GM04503 (cell line): ENCODE measurements around the gene RBM48.
"Not testable (repeated sequence)": the region's sequence is repeated elsewhere in the genome, so short reads cannot be mapped to it uniquely, and the experiment has no call there.

Experiments used
- DNase-seq: peaks from one replicate; pipeline ENCODE4 v3.0.0-alpha.2; 2012; ENCODE audit warnings: low read depth

The RBM48 gene

DNA sequence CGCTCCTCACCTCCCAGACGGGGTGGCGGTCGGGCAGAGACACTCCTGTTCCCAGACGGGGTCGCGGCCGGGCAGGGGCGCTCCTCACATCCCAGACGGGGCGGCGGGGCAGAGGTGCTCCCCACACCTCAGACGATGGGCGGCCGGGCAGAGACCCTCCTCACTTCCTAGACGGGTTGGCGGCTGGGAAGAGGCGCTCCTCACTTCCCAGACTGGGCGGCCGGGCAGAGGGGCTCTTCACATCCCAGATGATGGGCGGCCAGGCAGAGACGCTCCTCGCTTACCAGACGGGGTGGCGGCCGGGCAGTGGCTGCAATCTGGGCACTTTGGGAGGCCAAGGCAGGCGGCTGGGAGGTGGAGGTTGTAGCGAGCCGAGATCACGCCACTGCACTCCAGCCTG lies 16.5 kb downstream of the RBM48 start:
- DNase-seq: not testable (repeated sequence)

DNA sequence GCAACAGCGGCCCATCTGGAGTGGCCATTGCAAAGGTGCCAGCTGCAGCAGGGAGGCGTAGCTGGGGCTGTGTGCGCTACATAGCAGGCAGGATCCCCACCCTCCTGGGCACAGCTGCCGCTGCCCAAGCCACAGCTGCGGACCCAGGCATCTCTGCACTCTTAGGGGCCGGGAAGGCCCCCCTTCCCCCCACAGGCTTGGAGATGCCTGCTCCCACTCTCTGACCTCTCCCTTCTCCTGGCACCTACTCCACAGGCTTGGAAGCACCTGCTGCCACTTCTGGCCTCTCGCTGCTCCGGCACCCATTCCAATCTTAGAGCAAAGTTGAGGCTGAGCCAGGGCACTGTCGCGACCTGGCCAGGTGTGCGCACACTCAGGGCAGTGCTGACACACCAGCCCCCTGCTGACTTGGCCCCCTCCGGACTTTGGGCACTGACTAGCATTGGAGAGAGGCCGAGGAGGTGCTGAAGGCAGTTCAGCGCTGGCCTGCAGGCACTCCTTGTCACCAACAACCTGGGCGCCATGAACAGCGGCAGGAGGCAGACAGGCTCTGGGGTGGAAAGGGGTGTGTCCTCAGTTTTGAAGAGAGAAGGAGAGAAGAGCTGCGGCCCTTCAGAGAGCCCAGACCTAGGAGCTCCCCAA lies 18.4 kb downstream of the RBM48 start:
- DNase-seq: no peak

DNA sequence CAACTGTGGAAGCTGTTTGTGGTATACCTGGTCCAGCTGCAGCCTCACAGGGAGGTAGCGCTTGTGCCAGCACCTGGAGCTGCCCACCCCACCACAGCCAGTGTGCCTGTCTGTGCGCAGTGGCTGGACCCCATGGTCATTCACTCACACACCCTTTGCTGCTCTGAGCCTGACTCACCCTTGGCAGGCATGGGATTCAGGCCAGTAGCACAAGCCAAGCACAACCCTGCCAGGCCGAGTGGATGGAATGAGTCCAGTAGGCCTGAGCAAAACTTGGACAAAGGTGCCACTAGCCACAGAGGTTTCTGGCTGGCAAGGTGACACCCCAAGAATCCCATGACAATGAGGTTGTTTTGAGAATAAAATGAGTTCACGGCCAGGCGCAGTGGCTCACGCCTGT lies 19.0 kb downstream of the RBM48 start:
- DNase-seq: no peak

DNA sequence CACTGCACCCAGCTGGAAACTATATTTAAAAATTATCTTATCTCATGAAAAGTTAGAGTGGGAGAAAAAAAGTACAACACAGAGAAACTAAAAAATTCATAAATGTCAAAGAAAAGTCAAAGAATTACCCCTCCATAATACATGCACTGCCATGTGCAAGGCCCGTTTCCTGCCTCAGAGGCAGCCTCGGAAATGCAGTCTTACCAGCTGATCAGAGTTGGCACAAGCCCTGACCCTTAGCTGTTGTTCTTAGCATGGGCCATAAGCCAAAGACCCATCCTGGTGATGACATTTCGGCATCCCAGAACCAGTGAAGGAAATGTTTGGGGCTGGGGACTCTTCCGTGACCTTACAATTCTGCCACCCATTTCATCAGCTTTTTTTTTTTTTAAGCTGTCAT lies 21.6 kb downstream of the RBM48 start:
- no peak for DNase-seq

DNA sequence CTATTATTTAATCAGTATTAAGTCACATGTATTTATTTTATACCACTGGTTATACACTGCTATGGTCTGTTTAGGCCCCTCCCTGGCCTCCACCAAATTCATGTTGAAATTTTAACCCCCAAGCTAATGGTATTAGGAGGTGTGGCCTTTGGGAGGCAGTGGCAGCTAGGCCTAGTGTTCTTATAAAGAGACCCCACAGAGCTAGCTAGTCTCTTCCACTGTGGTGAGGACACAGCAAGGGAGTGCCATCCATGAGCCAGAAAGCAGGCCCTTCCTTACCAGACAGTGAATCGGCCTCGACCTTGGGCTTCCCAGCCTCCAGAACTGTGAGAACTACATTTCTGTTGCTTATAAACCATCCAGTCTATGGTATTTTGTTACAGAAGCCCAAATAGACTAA lies 28.7 kb downstream of the RBM48 start:
- DNase-seq: no peak

DNA sequence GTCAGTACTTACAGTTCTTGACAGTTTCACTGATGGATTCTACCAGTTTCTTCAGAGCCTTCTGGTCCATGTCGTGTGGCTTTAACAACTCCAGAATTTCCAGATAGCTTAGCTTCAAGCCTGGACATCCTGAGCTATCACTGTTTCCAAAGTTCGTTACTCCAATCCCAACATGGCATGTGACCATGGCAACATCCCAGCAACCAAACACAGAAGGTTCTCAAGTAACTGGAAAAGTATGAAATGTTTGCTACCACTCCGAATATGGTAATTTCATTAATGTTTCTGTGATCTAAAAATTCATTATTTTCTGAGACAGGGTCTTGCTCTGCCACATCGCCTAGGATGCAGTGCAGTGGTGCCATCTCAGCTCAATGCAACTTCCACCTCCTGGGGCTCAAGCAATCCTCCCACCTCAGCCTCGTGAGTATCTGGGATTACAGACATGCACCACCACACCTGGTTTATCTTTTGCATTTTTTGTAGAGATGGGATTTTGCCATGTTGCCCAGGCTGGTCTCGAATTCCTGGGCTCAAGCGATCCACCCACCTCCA lies 29.3 kb downstream of the RBM48 start:
- DNase-seq: no peak

DNA sequence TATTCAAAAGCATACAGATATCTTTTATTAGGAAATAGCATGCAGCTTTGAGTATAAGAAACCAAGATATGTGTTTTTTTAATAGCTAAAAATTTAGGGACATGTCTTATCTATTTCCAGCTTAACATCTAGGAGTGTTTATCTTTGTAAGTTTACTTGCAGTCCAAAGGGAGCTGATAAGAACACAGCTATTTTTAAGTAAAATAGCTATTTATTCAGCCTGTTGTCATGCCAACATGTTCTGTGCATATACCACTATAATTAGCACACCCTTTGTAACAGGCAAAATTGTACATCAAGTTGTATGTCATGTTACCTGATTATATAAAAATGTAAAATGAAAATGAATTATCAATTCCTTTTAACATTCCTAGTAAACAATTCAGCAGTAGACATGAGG lies 32.0 kb downstream of the RBM48 start:
- no peak for DNase-seq

DNA sequence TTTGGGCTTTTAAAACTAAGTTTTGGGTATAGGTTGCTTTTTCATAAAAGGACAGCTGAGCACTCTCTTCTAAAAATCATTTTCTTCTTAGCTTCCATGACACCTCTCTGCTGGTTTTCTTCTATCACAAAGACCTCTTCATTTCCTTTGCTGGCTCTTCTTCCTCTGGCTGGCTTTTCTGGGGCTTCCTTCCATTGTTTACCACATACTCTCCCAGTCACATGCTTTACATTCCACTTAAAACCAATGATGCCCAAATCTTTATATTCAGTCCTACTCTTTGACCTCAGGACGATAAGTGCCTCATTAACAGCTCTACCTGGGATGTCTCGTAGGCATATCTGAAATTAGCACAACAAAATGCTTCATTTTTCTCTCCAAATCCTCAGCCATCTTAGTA lies 34.8 kb downstream of the RBM48 start:
- DNase-seq: no peak

DNA sequence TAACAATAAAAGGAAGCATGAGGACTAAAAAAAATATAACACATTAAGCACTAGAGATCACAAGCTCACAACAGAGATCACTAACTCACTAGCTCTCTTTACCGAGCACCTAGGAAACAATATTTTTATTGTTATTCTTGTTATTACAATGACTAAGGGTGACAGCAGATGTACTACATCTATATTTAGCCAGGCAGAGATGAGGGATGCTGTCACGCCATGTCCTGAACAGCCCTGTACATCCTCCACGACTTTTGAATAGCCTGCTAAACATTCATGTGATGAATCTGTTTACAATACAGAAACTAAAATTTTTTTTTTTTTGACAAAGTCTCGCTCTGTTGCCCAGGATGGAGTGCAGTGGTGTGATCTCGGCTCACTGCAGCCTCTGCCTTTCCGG lies 38.9 kb downstream of the RBM48 start:
- DNase-seq: no peak

DNA sequence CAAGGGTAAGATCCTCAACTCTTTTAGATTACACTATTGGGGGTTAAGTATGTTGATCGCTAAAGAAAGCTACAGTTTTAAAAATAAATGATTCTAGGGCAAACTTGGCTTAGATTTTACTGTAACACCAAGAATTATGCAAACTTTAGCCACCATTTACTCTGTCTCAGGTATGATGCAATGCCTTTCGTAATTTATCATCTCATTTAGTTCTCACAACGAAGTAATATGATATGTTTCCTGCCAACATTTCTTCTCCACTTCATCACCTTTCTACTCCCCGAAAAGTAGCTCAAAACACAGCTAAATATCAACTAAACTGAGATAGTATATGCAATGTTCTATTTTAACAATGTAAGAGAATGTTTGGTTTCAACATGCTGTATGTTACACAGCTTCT lies 40.5 kb downstream of the RBM48 start:
- no peak for DNase-seq

DNA sequence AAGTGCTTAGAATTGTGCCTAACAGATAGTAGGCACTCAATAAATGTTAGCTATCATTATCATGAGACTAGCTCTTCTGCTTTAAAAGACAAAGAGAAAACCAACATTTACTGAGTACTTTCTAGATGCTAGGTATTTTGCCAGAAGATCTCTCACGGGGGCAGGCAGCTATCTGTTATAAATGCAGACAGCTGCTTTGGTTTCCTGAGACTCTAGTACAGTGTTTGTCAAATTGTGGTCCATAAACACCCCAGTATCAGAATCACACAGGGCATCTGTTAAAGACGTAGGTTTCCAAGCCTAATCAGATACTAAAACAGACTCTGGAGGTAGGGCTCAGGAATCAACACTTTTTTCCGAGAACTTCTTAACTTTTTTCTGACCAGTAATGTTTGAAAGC lies 47.7 kb downstream of the RBM48 start:
- DNase-seq: no peak

DNA sequence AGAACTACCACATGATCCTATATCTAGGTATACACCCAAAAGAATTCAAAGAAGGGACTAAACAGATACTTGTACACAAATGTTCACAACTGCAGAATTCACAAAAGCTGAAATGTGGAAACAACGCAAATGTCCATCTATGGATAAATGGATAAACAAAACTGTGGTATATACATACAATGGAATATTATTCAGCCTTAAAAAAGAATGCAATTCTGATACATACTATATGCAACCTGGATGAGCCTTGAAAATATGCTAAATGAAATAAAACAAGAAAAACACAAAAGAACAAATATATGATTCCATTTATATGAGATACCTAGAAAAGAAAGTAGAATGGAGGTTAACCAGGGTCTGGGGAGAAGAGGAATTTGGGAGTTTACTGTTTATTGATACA lies 54.4 kb downstream of the RBM48 start:
- no peak for DNase-seq

DNA sequence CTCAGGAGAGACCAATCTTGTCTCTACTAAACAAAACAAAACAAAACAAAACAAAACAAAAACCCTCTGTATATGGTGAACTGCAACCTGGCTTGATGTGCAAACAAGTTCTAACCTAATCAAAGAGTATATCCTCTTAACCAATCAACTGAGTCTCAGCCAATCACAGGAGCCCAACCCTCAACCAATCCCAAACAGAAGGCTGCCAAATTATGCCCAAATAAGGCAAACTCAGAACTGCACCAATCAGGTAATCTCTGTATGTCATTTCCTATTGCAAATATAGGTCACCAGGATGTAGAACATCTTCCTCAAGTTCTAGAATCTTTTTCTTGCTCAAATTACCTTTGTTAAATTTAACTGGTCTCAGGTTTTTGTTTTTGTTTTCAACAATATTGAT lies 56.4 kb downstream of the RBM48 start:
- DNase-seq: no peak

DNA sequence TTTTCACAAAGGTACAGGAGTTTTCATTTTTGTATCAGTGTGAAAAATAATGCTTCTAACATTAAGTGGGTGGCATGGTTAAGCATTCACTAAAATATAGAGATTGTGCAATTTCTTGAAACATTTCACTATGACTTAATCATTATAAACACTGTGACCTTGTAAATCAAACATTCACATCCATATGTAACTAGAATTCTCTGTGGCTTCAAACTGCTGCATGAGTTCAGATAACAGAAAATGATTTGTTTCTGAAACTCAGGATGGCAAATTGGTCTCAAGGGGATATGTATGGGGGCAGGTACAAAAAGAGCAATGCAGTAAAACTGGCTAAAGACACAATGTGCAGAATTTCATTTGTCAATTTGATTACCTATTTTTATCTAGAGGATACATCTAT lies 57.8 kb downstream of the RBM48 start:
- DNase-seq: no peak

DNA sequence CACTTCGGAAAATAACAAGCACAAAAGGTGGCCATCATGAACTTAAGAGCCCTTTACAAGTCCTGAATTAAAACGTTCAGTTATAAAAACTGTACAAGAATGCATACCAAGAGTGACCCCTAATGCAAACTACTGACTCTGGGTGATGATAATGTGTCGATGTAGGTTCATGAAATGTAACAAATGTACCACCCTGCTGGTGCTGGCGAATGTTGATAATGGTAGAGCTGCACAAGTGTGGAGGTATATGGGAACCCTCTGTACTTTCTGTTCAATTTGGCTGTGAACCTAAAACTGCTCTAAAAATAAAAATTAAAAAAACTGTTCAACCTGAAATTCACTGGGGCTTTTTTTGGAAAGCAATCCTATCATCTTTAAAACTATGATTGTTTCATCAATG lies 58.2 kb downstream of the RBM48 start:
- no peak for DNase-seq
